Left lung (tissue), 14 donors: ENCODE measurements around the gene CCDC167. TPM values are rescaled to one million over a fixed set of nuclear protein-coding genes. Genes with fewer than 3 reads are reported as not detected.

ENCODE experiments used
- ATAC-seq: fragments of 200-7000 bp; cut with Tn5 transposase; one replicate; pipeline ENCODE4 v1.9.1; 2020; ENCODE audit warnings: moderate library complexity
- DNase-seq, 4 donors: peaks; one replicate each; pipeline ENCODE4 v3.0.0-alpha.2; 2013 to 2020
- H3K27ac ChIP-seq, 2 donors: fragments of 200-600 bp; sonication (generic) in 1 of 2; one replicate each; pipeline versions ENCODE4 v1.5.0 to v1.8.0; 2020 to 2021
- H3K27me3 ChIP-seq, 2 donors: fragments of 200-600 bp; sonication (generic) in 1 of 2; one replicate each; pipeline versions ENCODE4 v1.5.0 to v1.8.0; 2020 to 2021
- H3K36me3 ChIP-seq, 2 donors: fragments of 200-600 bp; sonication (generic) in 1 of 2; one replicate each; pipeline versions ENCODE4 v1.5.0 to v1.8.0; 2020 to 2021
- H3K4me1 ChIP-seq, 2 donors: fragments of 200-600 bp; one replicate each; pipeline ENCODE4 v1.8.0; 2021
- H3K4me3 ChIP-seq, 2 donors: fragments of 200-600 bp; sonication (generic) in 1 of 2; one replicate each; pipeline versions ENCODE4 v1.5.0 to v1.8.0; 2020 to 2021; ENCODE audit warnings: mild to moderate bottlenecking in 1 of 2
- H3K9me3 ChIP-seq, 2 donors: fragments of 200-600 bp; sonication (generic) in 1 of 2; one replicate each; pipeline versions ENCODE4 v1.5.0 to v1.8.0; 2020 to 2021
- intact Hi-C, 2 donors: fragments of 100-400 bp; cut with DNase I; formaldehyde crosslinking; loops; one replicate each; pipeline versions ENCODE4 v1.11.2 to v1.14.2; 2022
- long read RNA-seq, 12 donors: library from polyadenylated mRNA in 2 of 12; unstranded in 2 of 12; transcript quantifications; one replicate each; pipeline ENCODE4 v2.0.0 and lab custom pipeline, GENCODE V29; 2019 to 2026
- polyA plus RNA-seq, 6 donors: library from polyadenylated mRNA; unstranded; fragments of 120-200 nt; gene quantifications; one replicate each; pipeline ENCODE4 v1.2.1, GENCODE V29; 2013; ENCODE audit not compliant: insufficient read length in 6 of 6
- total RNA-seq, 2 donors: library from RNA; stranded (reverse); fragmentation: NEBNext Ultra II Directional; extraction: Animal tissue kit (Norgen Biotek cat#: 25700); gene quantifications; one replicate each; pipeline ENCODE4 v1.2.1, GENCODE V29; 2021
- TF ChIP-seq, protein P1 (sequence below), 2 donors: fragments of 200-600 bp; sonication (generic) in 1 of 2; IDR thresholded peaks; one replicate each; pipeline versions ENCODE4 v1.5.0 to v1.8.0; 2021; ENCODE audit warnings: antibody characterized with exemption in 2 of 2
- donor health status: DM: no; HTN: yes; CAD: no.
- donor health status: DM: no; HTN: no; CAD: no.

Gene CCDC167
- total RNA-seq, result 10 to 100 TPM; 18.2 to 21.5 TPM
- 10 to 100 TPM; 21.1 to 25.2 (median 23.8) TPM for polyA plus RNA-seq
- long read RNA-seq, donor 1, transcript CCDC167-201 (4 exons, 619 nt), result major isoform, 53 of 59 reads
- long read RNA-seq, donor 1, partial matches to known transcripts, result 6 of 59 reads
- long read RNA-seq, donor 1, other reads (novel, unspliced or antisense), result 0 of 59 reads
- long read RNA-seq, donor 2, transcript CCDC167-201 (4 exons, 619 nt), result major isoform, 29 of 40 reads
- long read RNA-seq, donor 2, partial matches to known transcripts, result 11 of 40 reads
- long read RNA-seq, donor 2, other reads (novel, unspliced or antisense), result 0 of 40 reads
- long read RNA-seq, donor 3, transcript CCDC167-201 (4 exons, 619 nt), result major isoform, 33 of 41 reads
- long read RNA-seq, donor 3, partial matches to known transcripts, result 8 of 41 reads
- long read RNA-seq, donor 3, other reads (novel, unspliced or antisense), result 0 of 41 reads
- long read RNA-seq, donor 4, transcript CCDC167-201 (4 exons, 619 nt), result major isoform, 29 of 31 reads
- long read RNA-seq, donor 4, partial matches to known transcripts, result 2 of 31 reads
- long read RNA-seq, donor 4, other reads (novel, unspliced or antisense), result 0 of 31 reads
- long read RNA-seq, donor 5, transcript CCDC167-201 (4 exons, 619 nt), result major isoform, 35 of 40 reads
- long read RNA-seq, donor 5, partial matches to known transcripts, result 5 of 40 reads
- long read RNA-seq, donor 5, other reads (novel, unspliced or antisense), result 0 of 40 reads
- long read RNA-seq, donor 6, transcript CCDC167-201 (4 exons, 619 nt), result major isoform, 47 of 59 reads
- long read RNA-seq, donor 6, partial matches to known transcripts, result 12 of 59 reads
- long read RNA-seq, donor 6, other reads (novel, unspliced or antisense), result 0 of 59 reads
- long read RNA-seq, donor 7, transcript CCDC167-201 (4 exons, 619 nt), result major isoform, 20 of 25 reads
- long read RNA-seq, donor 7, partial matches to known transcripts, result 5 of 25 reads
- long read RNA-seq, donor 7, other reads (novel, unspliced or antisense), result 0 of 25 reads
- long read RNA-seq, donor 8, transcript CCDC167-201 (4 exons, 619 nt), result major isoform, 18 of 18 reads
- long read RNA-seq, donor 8, partial matches to known transcripts, result 0 of 18 reads
- long read RNA-seq, donor 8, other reads (novel, unspliced or antisense), result 0 of 18 reads
- long read RNA-seq, donor 9, result 0 reads
- long read RNA-seq, donor 10, transcript CCDC167-201 (4 exons, 619 nt), result major isoform, 43 of 47 reads
- long read RNA-seq, donor 10, partial matches to known transcripts, result 1 of 47 reads
- long read RNA-seq, donor 10, other reads (novel, unspliced or antisense), result 3 of 47 reads
- long read RNA-seq, donor 11, transcript CCDC167-201 (4 exons, 619 nt), result major isoform, 48 of 67 reads
- long read RNA-seq, donor 11, partial matches to known transcripts, result 12 of 67 reads
- long read RNA-seq, donor 11, other reads (novel, unspliced or antisense), result 7 of 67 reads
- long read RNA-seq, donor 12, transcript CCDC167-201 (4 exons, 619 nt), result major isoform, 13 of 13 reads
- long read RNA-seq, donor 12, partial matches to known transcripts, result 0 of 13 reads
- long read RNA-seq, donor 12, other reads (novel, unspliced or antisense), result 0 of 13 reads

GRCh38 chr6:37499433-37500293, at the start of gene CCDC167:
Gene CCDC167 (minus strand): TSS chr6:37499893. CDS start chr6:37499863, 30 bp downstream.
- intact Hi-C loops, result no loop called here
- ATAC-seq (peak; percentile 99), DNase-seq (peak; percentile 92 to 97 (median 96))
- H3K36me3 ChIP-seq, result no peaks in the 10 kb centered on the region
- H3K27me3 ChIP-seq, result no peaks in the 10 kb centered on the region
- TF ChIP-seq, protein P1, sequence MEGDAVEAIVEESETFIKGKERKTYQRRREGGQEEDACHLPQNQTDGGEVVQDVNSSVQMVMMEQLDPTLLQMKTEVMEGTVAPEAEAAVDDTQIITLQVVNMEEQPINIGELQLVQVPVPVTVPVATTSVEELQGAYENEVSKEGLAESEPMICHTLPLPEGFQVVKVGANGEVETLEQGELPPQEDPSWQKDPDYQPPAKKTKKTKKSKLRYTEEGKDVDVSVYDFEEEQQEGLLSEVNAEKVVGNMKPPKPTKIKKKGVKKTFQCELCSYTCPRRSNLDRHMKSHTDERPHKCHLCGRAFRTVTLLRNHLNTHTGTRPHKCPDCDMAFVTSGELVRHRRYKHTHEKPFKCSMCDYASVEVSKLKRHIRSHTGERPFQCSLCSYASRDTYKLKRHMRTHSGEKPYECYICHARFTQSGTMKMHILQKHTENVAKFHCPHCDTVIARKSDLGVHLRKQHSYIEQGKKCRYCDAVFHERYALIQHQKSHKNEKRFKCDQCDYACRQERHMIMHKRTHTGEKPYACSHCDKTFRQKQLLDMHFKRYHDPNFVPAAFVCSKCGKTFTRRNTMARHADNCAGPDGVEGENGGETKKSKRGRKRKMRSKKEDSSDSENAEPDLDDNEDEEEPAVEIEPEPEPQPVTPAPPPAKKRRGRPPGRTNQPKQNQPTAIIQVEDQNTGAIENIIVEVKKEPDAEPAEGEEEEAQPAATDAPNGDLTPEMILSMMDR (IDR thresholded peaks at IDR 0.05), result no peak
- peaks cover 3 to 15% of the 10 kb centered on the region in 2 donors for H3K4me1 ChIP-seq
- no peaks in the 10 kb centered on the region for H3K9me3 ChIP-seq
- peak within 1 kb of the TSS in 1 of 2 donors; percentile 50 for H3K27ac ChIP-seq
- peak within 1 kb of the TSS; percentile 59 to 76 for H3K4me3 ChIP-seq

- no peaks in the 10 kb centered on the region for H3K9me3 ChIP-seq
- intact Hi-C loops, result no loop called here
- H3K4me3 ChIP-seq, result no peak overlapping the region
- peaks cover 0 to 3% of the 10 kb centered on the region in 2 donors for H3K4me1 ChIP-seq
- TF ChIP-seq, protein P1 (IDR thresholded peaks at IDR 0.05), result no peak
- no peaks in the 10 kb centered on the region for H3K36me3 ChIP-seq
- no peak overlapping the region for H3K27ac ChIP-seq
- no peak for DNase-seq
- ATAC-seq, result no peak
- H3K27me3 ChIP-seq, result peaks cover 0 to 12% of the 10 kb centered on the region in 2 donors
These were observed 49.5 kb upstream of the CCDC167 start for GRCh38 chr6:37549154-37549553.

DNA sequence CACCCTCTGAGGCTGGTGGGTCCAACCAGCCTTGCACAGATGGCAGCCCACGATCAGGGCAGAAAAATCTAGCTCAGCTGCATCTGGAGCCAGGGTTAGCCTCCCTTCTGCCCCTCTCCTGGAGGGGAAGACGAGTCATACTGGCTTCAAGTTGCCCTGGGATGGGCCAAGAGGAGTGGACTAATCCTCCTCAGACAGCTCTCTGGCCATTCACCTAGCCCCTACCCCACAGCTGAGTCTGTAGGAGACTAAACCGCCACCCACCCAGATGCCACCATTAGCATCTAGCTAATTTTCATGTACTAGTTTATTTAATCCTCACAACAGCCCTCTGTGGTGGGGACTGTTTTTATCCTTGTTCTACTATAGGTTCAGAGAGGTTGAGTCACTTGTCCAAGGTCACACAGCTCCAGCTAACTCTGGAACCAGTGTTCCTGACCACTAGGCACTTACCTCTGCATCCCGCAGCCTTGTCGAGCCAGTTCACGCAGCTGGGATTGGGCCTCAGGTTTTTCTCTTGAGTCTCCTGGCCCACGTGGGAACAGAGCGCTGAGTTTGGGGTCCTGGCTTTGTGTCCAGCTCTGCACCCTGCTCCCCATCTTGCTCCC, 48.5 kb upstream of the CCDC167 start:
- DNase-seq (no peak), ATAC-seq (no peak)
- H3K4me1 ChIP-seq, result peaks cover 0 to 3% of the 10 kb centered on the region in 2 donors
- H3K9me3 ChIP-seq, result no peaks in the 10 kb centered on the region
- H3K36me3 ChIP-seq, result no peaks in the 10 kb centered on the region
- H3K4me3 ChIP-seq, result no peak overlapping the region
- intact Hi-C loops, result no loop called here
- TF ChIP-seq, protein P1 (IDR thresholded peaks at IDR 0.05), result no peak
- peaks cover 0 to 12% of the 10 kb centered on the region in 2 donors for H3K27me3 ChIP-seq
- H3K27ac ChIP-seq, result no peak overlapping the region
